Transverse colon (tissue), 4 donors: ENCODE data around the gene SYDE1. TPM values are rescaled to one million over a fixed set of nuclear protein-coding genes. Genes with fewer than 3 reads are reported as not detected.
A peak's percentile ranks its signal among the peaks of the same experiment; 100 is the strongest.

Source experiments
- DNase-seq: peaks from one replicate; pipeline ENCODE4 v3.0.0-alpha.2; 2019
- H3K27ac ChIP-seq, 4 donors: fragments of 200-600 bp; sonication (generic); 2 replicates each; pipeline ENCODE4 v1.5.1; 2016 to 2018; ENCODE audit warnings: inconsistent platforms in 4 of 4
- H3K27me3 ChIP-seq: fragments of 200-600 bp; sonication (generic); 2 replicates; pipeline ENCODE4 v1.5.1; 2017; ENCODE audit warnings: inconsistent platforms
- H3K36me3 ChIP-seq, 4 donors: fragments of 200-600 bp; sonication (generic); 2 replicates each; pipeline ENCODE4 v1.5.1; 2017 to 2019; ENCODE audit warnings: inconsistent platforms in 4 of 4
- H3K4me1 ChIP-seq, 4 donors: fragments of 200-600 bp; sonication (generic); 2 replicates each; pipeline ENCODE4 v1.5.1; 2017 to 2020; ENCODE audit warnings: inconsistent platforms in 4 of 4
- H3K4me3 ChIP-seq, 4 donors: fragments of 200-600 bp; sonication (generic); 1 replicate in 1 of 4; 2 replicates in 3 of 4; pipeline versions ENCODE4 v1.5.1 to v1.6.1; 2017 to 2019; ENCODE audit warnings: inconsistent platforms in 4 of 4
- H3K9me3 ChIP-seq, 2 donors: fragments of 200-600 bp; sonication (generic); 2 replicates each; pipeline ENCODE4 v1.5.1; 2017 to 2019; ENCODE audit warnings: inconsistent platforms in 2 of 2
- EP300 ChIP-seq: sonication (generic); formaldehyde crosslinking; IDR thresholded peaks from one replicate; pipeline ENCODE4 v1.6.1; 2017; ENCODE audit warnings: antibody characterized with exemption, low read depth
- POLR2A ChIP-seq: fragments of 450-650 bp; IDR thresholded peaks from one replicate; pipeline ENCODE4 v1.6.1; 2016; ENCODE audit warnings: antibody characterized with exemption, mild to moderate bottlenecking, moderate library complexity
- POLR2AphosphoS5 ChIP-seq, 3 donors: sonication (generic); formaldehyde crosslinking; IDR thresholded peaks; one replicate each; pipeline ENCODE4 v1.6.1; 2016; ENCODE audit warnings: antibody characterized with exemption in 3 of 3
- WGBS, 2 donors: methylation state at CpG; one replicate each; pipeline ENCODE4 v1.1.5; 2018; ENCODE audit warnings: low coverage in 1 of 2; 5-methylcytosine and 5-hydroxymethylcytosine counted together
- in situ Hi-C, 4 donors: fragments of 200-750 bp; cut with MboI; loops; one replicate each; pipeline versions ENCODE4 v1.15.0 to v1.15.1; 2017; ENCODE audit warnings: low sequenced_read_pairs in 3 of 4, low pct_ligation_motif_present in 1 of 4, low pct_unique_long_range_greater_than_20kb in 1 of 4
- intact Hi-C: fragments of 100-400 bp; cut with DNase I; formaldehyde crosslinking; loops from one replicate; pipeline ENCODE4 v1.15.1; 2023; ENCODE audit warnings: low total_unique reads
- total RNA-seq, 4 donors: library from RNA; depleted of rRNA; stranded (reverse); fragments of >200 nt; gene quantifications; one replicate each; pipeline ENCODE4 v1.1.0, GENCODE V29; 2016
- TF ChIP-seq, protein P1 (sequence below), 5 experiments: fragments of 200-600 bp in 3 of 5; fragments of 450-650 bp in 2 of 5; sonication (generic) in 3 of 5; IDR thresholded peaks; 1 replicate in 2 of 5; 2 replicates in 3 of 5; pipeline ENCODE4 v1.5.1; 2016 to 2017; ENCODE audit warnings: antibody characterized with exemption in 5 of 5, inconsistent platforms in 3 of 5, mild to moderate bottlenecking in 2 of 5, moderate library complexity in 1 of 5

SYDE1 gene
- total RNA-seq, 4 donors from 2014 or later: 6.7 to 20.9 (median 12.3) TPM

DNA sequence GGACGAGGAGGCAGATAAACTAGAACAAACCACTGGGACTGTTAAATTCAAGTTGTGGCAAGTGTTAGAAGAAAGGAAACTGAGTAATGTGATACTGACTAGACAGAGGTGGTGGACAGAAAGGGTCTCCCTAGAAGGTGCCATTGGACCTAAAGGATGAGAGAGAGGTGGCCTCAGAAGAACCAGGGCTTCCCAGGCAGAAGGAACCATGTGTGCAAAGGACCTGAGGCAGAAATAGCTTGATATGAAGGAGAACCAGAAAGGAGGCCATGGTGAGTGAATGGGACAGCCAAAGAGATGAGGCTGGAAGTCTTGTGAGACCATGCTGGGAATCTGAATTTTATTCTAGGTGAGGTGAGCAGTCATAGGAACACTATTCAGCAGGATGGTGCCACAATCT, 2.8 kb upstream of the SYDE1 start:
- TF ChIP-seq POLR2AphosphoS5 (IDR thresholded peaks at IDR 0.05) (no peak), EP300 (no peak), POLR2A (no peak)
- TF ChIP-seq, protein P1, sequence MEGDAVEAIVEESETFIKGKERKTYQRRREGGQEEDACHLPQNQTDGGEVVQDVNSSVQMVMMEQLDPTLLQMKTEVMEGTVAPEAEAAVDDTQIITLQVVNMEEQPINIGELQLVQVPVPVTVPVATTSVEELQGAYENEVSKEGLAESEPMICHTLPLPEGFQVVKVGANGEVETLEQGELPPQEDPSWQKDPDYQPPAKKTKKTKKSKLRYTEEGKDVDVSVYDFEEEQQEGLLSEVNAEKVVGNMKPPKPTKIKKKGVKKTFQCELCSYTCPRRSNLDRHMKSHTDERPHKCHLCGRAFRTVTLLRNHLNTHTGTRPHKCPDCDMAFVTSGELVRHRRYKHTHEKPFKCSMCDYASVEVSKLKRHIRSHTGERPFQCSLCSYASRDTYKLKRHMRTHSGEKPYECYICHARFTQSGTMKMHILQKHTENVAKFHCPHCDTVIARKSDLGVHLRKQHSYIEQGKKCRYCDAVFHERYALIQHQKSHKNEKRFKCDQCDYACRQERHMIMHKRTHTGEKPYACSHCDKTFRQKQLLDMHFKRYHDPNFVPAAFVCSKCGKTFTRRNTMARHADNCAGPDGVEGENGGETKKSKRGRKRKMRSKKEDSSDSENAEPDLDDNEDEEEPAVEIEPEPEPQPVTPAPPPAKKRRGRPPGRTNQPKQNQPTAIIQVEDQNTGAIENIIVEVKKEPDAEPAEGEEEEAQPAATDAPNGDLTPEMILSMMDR (IDR thresholded peaks at IDR 0.05): no peak
- WGBS, 2 donors: 60% methylated on average over 1 of the region's 1 CpG; no CpG with 5 or more reads in 1 of the 2 donors
- no peak for DNase-seq
- intact Hi-C loops: no loop called here
- H3K9me3 ChIP-seq: peaks cover 0 to 8% of the 10 kb centered on the region in 2 donors
- H3K27ac ChIP-seq: no peak overlapping the region
- in situ Hi-C loops: loop anchor here in 3 of 4 donors (5.0 kb wide), 1 partner anchor 48 kb away; no protein-coding TSS in a partner anchor
- peaks cover 30% of the 10 kb centered on the region for H3K27me3 ChIP-seq
- H3K36me3 ChIP-seq: no peaks in the 10 kb centered on the region
- no peak overlapping the region for H3K4me3 ChIP-seq
- H3K4me1 ChIP-seq: peaks cover 0 to 23% (median 0%) of the 10 kb centered on the region in 4 donors

DNA sequence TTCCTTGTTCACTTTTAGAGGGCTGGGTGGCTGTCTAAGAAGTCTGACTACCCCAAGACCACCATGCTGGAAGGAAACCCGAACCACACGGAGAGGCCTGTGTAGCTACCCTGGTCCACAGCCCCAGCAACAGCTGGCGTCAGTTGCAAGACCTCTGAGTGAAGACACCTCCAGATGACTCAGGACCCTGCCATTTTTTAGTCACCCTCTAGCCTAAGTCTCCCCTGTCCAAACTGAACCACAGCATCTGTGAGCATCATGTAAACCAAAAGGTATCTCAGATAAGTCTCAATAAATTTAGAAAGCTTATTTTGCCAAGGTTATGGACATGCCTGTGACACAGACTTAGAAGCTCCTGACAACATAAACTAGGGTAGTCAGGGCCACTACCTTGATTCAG, 2.2 kb upstream of the SYDE1 start:
- H3K4me1 ChIP-seq: peaks cover 0 to 23% (median 0%) of the 10 kb centered on the region in 4 donors
- no peak overlapping the region for H3K4me3 ChIP-seq
- H3K36me3 ChIP-seq: no peaks in the 10 kb centered on the region
- DNase-seq: no peak
- peaks cover 0 to 8% of the 10 kb centered on the region in 2 donors for H3K9me3 ChIP-seq
- in situ Hi-C loops (no loop called here), intact Hi-C loops (no loop called here)
- WGBS, 2 donors: 84% methylated on average over 3 of the region's 3 CpGs; no CpG with 5 or more reads in 1 of the 2 donors
- H3K27ac ChIP-seq: no peak overlapping the region
- H3K27me3 ChIP-seq: peaks cover 30% of the 10 kb centered on the region
- TF ChIP-seq POLR2AphosphoS5 (IDR thresholded peaks at IDR 0.05) (no peak), EP300 (no peak), POLR2A (no peak)
- TF ChIP-seq, protein P1 (IDR thresholded peaks at IDR 0.05): no peak

DNA sequence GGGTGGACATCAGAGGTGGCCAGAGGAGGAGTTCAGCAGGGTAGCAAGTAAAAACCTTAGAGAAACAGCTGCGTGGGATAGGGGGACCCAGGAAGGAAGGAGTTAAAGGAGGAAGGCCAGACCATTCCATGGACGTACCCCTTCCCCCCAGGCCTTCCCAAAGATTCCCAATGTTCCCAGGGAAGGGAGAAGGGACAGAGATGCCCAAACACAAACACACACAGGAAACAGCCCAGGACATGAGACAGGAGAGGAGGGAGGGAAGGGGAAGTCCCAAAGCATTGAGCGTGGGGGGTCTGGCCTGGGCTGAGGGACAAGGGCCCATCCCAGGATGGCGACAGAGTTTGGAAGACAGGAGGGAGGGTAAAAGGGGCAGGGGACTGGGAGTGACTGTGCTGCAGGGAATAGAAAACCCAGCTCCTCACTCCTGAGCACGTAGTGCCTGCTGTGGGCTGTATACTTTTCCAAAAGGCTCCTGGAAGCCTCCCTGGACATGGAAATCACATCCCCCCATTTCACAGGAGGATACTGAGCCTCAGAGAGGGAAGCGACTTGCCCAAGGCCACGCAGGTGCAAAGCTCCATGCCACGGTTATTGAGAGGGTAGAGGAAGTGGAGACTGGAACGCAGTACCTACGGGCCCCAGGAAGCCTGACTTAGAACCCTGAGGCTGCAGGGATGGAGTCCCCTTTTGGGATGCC, 1.1 kb downstream of the SYDE1 start:
- H3K9me3 ChIP-seq: peaks cover 0 to 4% of the 10 kb centered on the region in 2 donors
- H3K4me1 ChIP-seq: peaks cover 0 to 23% (median 0%) of the 10 kb centered on the region in 4 donors
- intact Hi-C loops: no loop called here
- TF ChIP-seq EP300: no peak
- TF ChIP-seq POLR2A: no peak
- TF ChIP-seq, protein P1 (IDR thresholded peaks at IDR 0.05): no peak
- no peak for TF ChIP-seq POLR2AphosphoS5 (IDR thresholded peaks at IDR 0.05)
- H3K4me3 ChIP-seq: peak overlapping the region; percentile 59 to 82 (median 78)
- H3K27me3 ChIP-seq: peaks cover 30% of the 10 kb centered on the region
- 7 to 27% methylated on average over 3 to 10 of the region's 10 CpGs for WGBS, 2 donors
- no peak for DNase-seq
- peak overlapping the region; percentile 88 to 98 (median 93) for H3K27ac ChIP-seq
- in situ Hi-C loops: no loop called here
- H3K36me3 ChIP-seq: no peaks in the 10 kb centered on the region

DNA sequence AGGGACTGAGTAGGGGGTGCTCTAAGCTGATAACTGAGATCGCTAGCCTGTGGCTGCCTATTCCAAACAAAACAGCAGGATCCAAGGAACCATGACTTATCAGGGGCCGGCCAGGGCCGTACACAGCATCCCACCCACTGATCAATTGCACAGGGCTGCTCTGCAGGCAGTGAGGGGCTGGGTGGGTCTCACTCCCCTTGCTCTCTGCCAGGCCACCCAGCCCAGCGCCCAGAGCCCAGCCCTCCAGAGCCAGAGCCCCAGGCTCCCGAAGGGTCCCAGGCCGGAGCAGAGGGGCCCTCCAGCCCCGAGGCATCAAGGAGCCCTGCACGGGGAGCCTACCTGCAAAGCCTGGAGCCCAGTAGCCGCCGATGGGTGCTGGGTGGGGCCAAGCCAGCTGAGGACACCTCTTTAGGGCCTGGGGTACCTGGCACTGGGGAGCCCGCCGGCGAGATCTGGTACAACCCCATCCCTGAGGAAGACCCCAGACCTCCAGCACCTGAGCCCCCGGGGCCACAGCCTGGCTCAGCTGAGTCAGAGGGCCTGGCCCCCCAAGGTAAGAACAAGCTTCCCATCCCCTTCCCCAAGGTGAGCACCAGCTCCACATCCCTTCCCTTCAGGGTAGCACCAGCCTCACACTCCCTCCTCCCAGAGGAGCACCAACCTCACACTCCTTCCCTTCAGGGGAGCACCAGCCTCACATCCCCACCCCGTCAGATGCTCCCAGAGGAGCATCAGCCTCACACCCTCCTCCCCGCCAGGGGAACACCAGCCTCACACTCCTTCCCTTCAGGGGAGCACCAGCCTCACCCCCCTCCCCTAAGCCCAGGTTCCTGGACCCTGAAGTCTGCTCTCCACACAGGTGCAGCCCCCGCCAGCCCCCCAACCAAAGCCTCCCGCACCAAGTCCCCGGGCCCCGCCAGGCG, 1.9 kb downstream of the SYDE1 start:
- Histone ChIP-seq H3K36me3 (no peaks in the 10 kb centered on the region), H3K4me3 (no peak overlapping the region)
- in situ Hi-C loops: no loop called here

More for the DNA sequence above, 1.9 kb downstream of the SYDE1 start:
- TF ChIP-seq POLR2AphosphoS5 (IDR thresholded peaks at IDR 0.05): no peak
- Histone ChIP-seq H3K9me3 (peaks cover 0 to 4% of the 10 kb centered on the region in 2 donors), H3K27me3 (peaks cover 30% of the 10 kb centered on the region), H3K27ac (peak overlapping the region; percentile 88 to 98 (median 93)), H3K4me1 (peaks cover 0 to 23% (median 0%) of the 10 kb centered on the region in 4 donors)
- 81% methylated on average over 15 of the region's 21 CpGs; no CpG with 5 or more reads in 1 of the 2 donors for WGBS, 2 donors
- intact Hi-C loops: no loop called here
- DNase-seq: no peak
